Ectodermal cell (in vitro differentiated cells): Measurements from ENCODE around the gene ABCG4.
"Not testable (repeated sequence)": the region's sequence is repeated elsewhere in the genome, so short reads cannot be mapped to it uniquely, and the experiment has no call there.

Experiments
- H3K27ac ChIP-seq: 2 replicates; pipeline ENCODE4 v1.7.0; 2013; ENCODE audit warnings: mild to moderate bottlenecking, low read depth, low read length; ENCODE audit not compliant: insufficient read depth, poor library complexity, severe bottlenecking
- H3K27me3 ChIP-seq: 2 replicates; pipeline ENCODE4 v1.7.0; 2013; ENCODE audit warnings: mild to moderate bottlenecking, low read length; ENCODE audit not compliant: insufficient read depth, control insufficient read depth, poor library complexity, severe bottlenecking
- H3K36me3 ChIP-seq: one replicate; pipeline ENCODE4 v1.7.0; 2013; ENCODE audit warnings: low read length; ENCODE audit not compliant: control insufficient read depth, insufficient read depth
- H3K4me1 ChIP-seq: one replicate; pipeline ENCODE4 v1.7.0; 2013; ENCODE audit warnings: low read length; ENCODE audit not compliant: control insufficient read depth, insufficient read depth
- H3K4me3 ChIP-seq: 2 replicates; pipeline ENCODE4 v1.7.0; 2013; ENCODE audit warnings: low read depth, low read length, control low read depth; ENCODE audit not compliant: insufficient read depth
- H3K9me3 ChIP-seq: 2 replicates; pipeline ENCODE4 v1.7.0; 2013; ENCODE audit warnings: mild to moderate bottlenecking, low read length, moderate library complexity; ENCODE audit not compliant: control insufficient read depth
- WGBS, 2 experiments: methylation state at CpG; one replicate each; pipeline ENCODE4 v1.1.7; 2013; ENCODE audit warnings: missing lambda C conversion rate in 2 of 2; 5-methylcytosine and 5-hydroxymethylcytosine counted together

The ABCG4 gene

DNA sequence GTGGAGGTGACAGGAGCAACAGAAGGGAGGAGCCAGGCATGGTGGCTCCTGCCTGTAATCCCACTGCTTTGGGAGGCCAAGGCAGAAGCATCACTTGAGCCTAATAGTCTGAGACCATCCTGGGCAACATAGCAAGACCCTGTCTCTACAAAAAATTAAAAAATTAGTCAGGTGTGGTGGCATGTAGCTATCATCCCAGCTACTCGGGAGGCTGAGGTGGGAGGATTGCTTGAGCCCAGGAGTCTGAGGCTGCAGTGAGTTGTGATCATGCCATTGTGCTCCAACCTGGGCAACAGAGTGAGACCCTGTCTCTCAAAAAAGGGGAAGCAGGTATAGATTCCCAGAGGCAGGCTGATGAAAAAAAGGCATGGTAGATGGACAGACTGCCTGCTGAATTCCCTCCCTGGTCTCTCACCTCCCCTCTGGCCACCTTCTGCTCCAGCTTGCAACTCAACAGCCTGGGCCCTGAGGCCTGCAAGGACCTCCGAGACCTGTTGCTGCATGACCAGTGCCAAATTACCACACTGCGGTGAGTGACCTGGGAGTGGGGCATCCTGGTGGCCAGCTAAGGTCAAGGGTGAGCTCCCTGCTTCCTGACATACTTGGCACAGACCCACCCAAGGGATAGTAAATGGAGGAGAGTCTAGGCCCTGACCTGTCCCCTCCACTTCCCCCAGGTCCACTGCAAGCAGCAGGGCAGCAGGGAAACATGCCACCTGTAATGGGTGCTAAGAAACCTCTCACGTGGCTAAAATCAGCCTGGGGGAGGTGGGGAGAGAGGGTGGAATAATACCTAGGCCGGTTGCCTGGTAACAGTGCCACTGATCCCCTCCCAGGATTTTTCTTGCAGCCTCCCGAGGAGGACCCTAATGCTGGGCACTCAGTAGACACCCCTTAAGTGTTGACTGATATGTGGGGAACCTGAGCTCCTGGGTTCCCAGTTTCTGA lies 32.2 kb downstream of the ABCG4 start:
- H3K36me3 ChIP-seq, result peaks cover 3% of the 10 kb centered on the region
- H3K4me1 ChIP-seq, result no peaks in the 10 kb centered on the region
- H3K27me3 ChIP-seq, result no peaks in the 10 kb centered on the region
- H3K27ac ChIP-seq, result no peak overlapping the region
- no peak overlapping the region for H3K4me3 ChIP-seq
- no peaks in the 10 kb centered on the region for H3K9me3 ChIP-seq
- 86 to 89% methylated on average over 6 of the region's 6 CpGs for WGBS, 2 experiments

DNA sequence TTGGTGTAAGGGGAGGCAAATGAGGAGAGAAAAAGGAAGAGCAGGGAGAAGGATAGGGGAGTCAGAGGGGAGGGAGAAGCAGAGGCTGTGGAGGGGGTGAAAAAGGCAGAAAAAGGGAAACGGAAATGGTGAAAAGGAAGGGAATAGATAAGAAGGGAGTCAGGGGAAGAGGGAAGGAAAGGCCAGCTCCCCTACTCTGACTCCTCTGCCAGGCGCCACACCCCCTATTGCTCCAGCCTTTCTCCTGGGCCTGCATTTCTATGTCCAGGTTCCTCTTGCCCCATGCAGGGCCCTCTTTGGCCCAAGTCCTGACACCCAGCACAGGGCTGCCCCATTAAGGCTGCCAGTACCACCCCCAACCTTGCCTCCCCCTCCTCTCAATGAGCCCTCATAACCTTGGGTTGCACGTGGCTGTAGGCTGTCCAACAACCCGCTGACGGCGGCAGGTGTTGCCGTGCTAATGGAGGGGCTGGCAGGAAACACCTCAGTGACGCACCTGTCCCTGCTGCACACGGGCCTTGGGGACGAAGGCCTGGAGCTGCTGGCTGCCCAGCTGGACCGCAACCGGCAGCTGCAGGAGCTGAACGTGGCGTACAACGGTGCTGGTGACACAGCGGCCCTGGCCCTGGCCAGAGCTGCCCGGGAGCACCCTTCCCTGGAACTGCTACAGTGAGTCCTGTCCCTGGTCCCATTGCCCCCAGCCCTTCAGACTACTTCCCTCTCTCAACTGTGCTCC lies 33.0 kb downstream of the ABCG4 start:
- Histone ChIP-seq H3K36me3 (peaks cover 3% of the 10 kb centered on the region), H3K9me3 (no peaks in the 10 kb centered on the region), H3K4me1 (no peaks in the 10 kb centered on the region), H3K4me3 (no peak overlapping the region), H3K27me3 (no peaks in the 10 kb centered on the region), H3K27ac (no peak overlapping the region)
- 92 to 94% methylated on average over 17 of the region's 17 CpGs for WGBS, 2 experiments

DNA sequence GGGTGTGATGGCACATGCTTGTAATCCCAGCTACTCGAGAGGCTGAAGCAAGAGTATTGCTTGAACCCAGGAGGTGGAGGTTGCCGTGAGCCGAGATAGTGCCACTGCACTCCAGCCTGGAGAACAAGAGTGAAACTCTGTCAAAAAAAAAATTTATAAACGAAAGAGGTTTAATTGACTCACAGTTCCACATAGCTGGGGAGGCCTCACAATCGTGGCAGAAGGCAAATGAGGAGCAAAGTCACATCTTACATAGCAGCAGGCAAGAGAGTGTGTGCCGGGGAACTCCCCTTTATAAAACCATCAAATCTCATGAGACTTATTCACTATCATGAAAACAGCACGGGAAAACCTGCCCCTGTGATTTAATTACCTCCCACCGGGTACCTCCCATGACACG lies 35.5 kb downstream of the ABCG4 start:
- 88 to 92% methylated on average over 9 of the region's 9 CpGs for WGBS, 2 experiments

GRCh38 chr11:119185981-119186634 lies 37.3 kb downstream of the ABCG4 start:
- H3K36me3 ChIP-seq, result peaks cover 3% of the 10 kb centered on the region
- H3K27ac ChIP-seq, result no peak overlapping the region
- H3K27me3 ChIP-seq, result no peaks in the 10 kb centered on the region
- WGBS, 2 experiments, result 78 to 81% methylated on average over 15 of the region's 15 CpGs
- no peaks in the 10 kb centered on the region for H3K4me1 ChIP-seq
- no peak overlapping the region for H3K4me3 ChIP-seq
- no peaks in the 10 kb centered on the region for H3K9me3 ChIP-seq

More for the DNA sequence above, 35.5 kb downstream of the ABCG4 start:
- not testable (repeated sequence) for H3K27ac ChIP-seq, H3K27me3 ChIP-seq, H3K4me3 ChIP-seq, H3K36me3 ChIP-seq, H3K4me1 ChIP-seq, H3K9me3 ChIP-seq

- Histone ChIP-seq H3K4me3 (no peak overlapping the region), H3K27me3 (no peaks in the 10 kb centered on the region), H3K36me3 (peaks cover under 1% of the 10 kb centered on the region), H3K4me1 (no peaks in the 10 kb centered on the region), H3K27ac (no peak overlapping the region), H3K9me3 (no peaks in the 10 kb centered on the region)
- WGBS, 2 experiments, result 92 to 94% methylated on average over 21 of the region's 21 CpGs
Observed at GRCh38 chr11:119187123-119187892, 38.5 kb downstream of the ABCG4 start.

- Histone ChIP-seq H3K27me3 (no peaks in the 10 kb centered on the region), H3K27ac (no peak overlapping the region), H3K36me3 (no peaks in the 10 kb centered on the region), H3K4me3 (no peak overlapping the region), H3K9me3 (no peaks in the 10 kb centered on the region), H3K4me1 (no peaks in the 10 kb centered on the region)
- 90 to 91% methylated on average over 11 of the region's 11 CpGs for WGBS, 2 experiments
Observed at GRCh38 chr11:119188067-119188466, 39.2 kb downstream of the ABCG4 start.

DNA sequence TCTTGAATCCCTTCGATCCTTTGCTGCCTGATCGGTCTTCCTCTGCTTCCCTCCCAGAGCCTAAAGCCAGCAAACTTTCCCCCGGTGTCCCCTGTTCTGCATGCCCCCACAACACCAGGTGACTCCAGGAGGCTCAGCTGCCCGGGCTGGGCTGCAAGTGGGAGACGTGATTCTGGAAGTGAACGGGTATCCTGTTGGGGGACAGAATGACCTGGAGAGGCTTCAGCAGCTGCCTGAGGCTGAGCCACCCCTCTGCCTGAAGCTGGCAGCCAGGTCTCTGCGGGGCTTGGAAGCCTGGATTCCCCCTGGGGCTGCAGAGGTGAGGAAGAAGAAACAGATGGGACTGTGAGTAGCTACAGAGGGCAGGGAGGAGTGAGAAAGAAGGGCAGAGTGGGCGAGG lies 40.0 kb downstream of the ABCG4 start:
- Histone ChIP-seq H3K27ac (no peak overlapping the region), H3K9me3 (no peaks in the 10 kb centered on the region), H3K4me3 (no peak overlapping the region), H3K4me1 (no peaks in the 10 kb centered on the region), H3K36me3 (no peaks in the 10 kb centered on the region), H3K27me3 (no peaks in the 10 kb centered on the region)
- WGBS, 2 experiments, result 90 to 91% methylated on average over 8 of the region's 8 CpGs

DNA sequence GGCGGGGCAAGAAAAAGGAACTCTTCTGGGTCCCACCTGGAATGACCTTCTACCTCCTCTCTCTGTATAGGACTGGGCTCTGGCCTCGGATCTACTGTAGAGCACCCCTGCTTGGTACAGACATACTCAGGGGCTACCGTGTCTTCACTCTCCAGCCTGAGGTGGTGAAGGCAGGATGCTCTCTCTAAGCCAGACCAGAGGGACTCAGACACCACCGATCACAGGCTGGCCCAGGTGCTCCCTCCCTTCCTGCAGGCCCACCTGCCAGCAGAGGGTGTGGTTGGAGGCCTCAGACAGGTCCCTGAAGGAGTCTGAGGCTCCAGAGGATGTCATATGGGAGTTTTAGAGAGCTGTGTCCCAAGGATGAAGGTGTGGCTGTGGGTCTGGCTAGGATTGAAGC lies 40.5 kb downstream of the ABCG4 start:
- Histone ChIP-seq H3K27ac (no peak overlapping the region), H3K9me3 (no peaks in the 10 kb centered on the region), H3K4me1 (no peaks in the 10 kb centered on the region), H3K27me3 (no peaks in the 10 kb centered on the region), H3K4me3 (no peak overlapping the region), H3K36me3 (no peaks in the 10 kb centered on the region)
- WGBS, 2 experiments, result 86 to 88% methylated on average over 4 of the region's 4 CpGs

DNA sequence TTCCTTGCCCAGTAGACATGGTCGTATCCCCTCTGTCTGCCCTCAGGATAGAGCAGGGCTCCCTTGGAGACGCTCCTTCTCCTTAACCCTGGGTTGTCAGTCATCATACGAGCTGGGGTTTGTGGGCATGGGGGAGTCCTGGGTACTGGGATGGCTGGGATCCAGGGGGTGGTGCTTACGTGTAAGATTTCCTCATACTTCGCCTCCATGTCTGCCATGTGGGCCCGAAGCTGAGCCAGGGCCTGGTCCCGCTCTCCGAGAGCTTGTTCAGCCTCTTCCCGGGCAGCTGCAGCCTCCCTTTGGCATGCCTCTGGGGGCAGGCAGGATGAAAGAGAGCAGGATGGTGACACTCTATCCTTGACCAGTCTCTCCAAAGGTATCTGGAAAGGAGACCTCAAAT lies 41.7 kb downstream of the ABCG4 start:
- H3K9me3 ChIP-seq, result no peaks in the 10 kb centered on the region
- no peaks in the 10 kb centered on the region for H3K4me1 ChIP-seq
- H3K36me3 ChIP-seq, result no peaks in the 10 kb centered on the region
- no peak overlapping the region for H3K4me3 ChIP-seq
- H3K27ac ChIP-seq, result no peak overlapping the region
- H3K27me3 ChIP-seq, result no peaks in the 10 kb centered on the region
- 93% methylated on average over 9 of the region's 9 CpGs for WGBS, 2 experiments
